Fibroblast of skin of left biceps (primary cell): ENCODE data around the gene GLI3.

Experiments
- DNase-seq, 2 experiments: peaks; one replicate each; pipeline ENCODE4 v3.0.0-alpha.2; 2013; ENCODE audit warnings: low read depth in 2 of 2

The GLI3 gene

GRCh38 chr7:42039921-42040320, 197.1 kb downstream of the GLI3 start:
- no peak for DNase-seq

GRCh38 chr7:42035210-42035609, 201.8 kb downstream of the GLI3 start:
- DNase-seq: no peak

GRCh38 chr7:42033480-42033879, 203.5 kb downstream of the GLI3 start:
- DNase-seq: no peak

GRCh38 chr7:42029405-42029804, 207.6 kb downstream of the GLI3 start:
- no peak for DNase-seq

- no peak for DNase-seq
These were observed 209.5 kb downstream of the GLI3 start for GRCh38 chr7:42027521-42027920.

GRCh38 chr7:42026622-42027197, 210.3 kb downstream of the GLI3 start:
- DNase-seq: no peak

- no peak for DNase-seq
These were observed 211.2 kb downstream of the GLI3 start for GRCh38 chr7:42025635-42026375.

- DNase-seq: no peak
These were observed 212.5 kb downstream of the GLI3 start for GRCh38 chr7:42024537-42024936.

GRCh38 chr7:42023262-42023661, 213.7 kb downstream of the GLI3 start:
- no peak for DNase-seq

- no peak for DNase-seq
These were observed 214.2 kb downstream of the GLI3 start for GRCh38 chr7:42022791-42023190.

- no peak for DNase-seq
These were observed 215.0 kb downstream of the GLI3 start for GRCh38 chr7:42022056-42022455.

- no peak for DNase-seq
These were observed 215.4 kb downstream of the GLI3 start for GRCh38 chr7:42021631-42022030.

GRCh38 chr7:42020061-42020460, 216.9 kb downstream of the GLI3 start:
- DNase-seq: peak in 1 of 2 experiments; percentile 27

- no peak for DNase-seq
These were observed 219.5 kb downstream of the GLI3 start for GRCh38 chr7:42017349-42017986.

- DNase-seq: no peak
These were observed 220.5 kb downstream of the GLI3 start for GRCh38 chr7:42016517-42016916.

- no peak for DNase-seq
These were observed 222.1 kb downstream of the GLI3 start for GRCh38 chr7:42014625-42015618.

GRCh38 chr7:42012786-42013360, 224.1 kb downstream of the GLI3 start:
- DNase-seq: no peak

GRCh38 chr7:42012313-42012712, 224.7 kb downstream of the GLI3 start:
- no peak for DNase-seq

GRCh38 chr7:42011846-42012245, 225.2 kb downstream of the GLI3 start:
- no peak for DNase-seq

GRCh38 chr7:42010751-42011150, 226.3 kb downstream of the GLI3 start:
- no peak for DNase-seq

GRCh38 chr7:42006801-42007513, 230.1 kb downstream of the GLI3 start:
- no peak for DNase-seq
